Large intestine (tissue), 3 donors: ENCODE data around the gene SYT3. TPM values are rescaled to one million over a fixed set of nuclear protein-coding genes. Genes with fewer than 3 reads are reported as not detected.
A peak's percentile ranks its signal among the peaks of the same experiment; 100 is the strongest.

Source experiments
- DNase-seq, 2 donors: peaks; one replicate each; pipeline versions ENCODE4 v3.0.0 to v3.0.0-alpha.2; 2013
- H3K27ac ChIP-seq: one replicate; pipeline ENCODE4 v1.5.1; 2013; ENCODE audit warnings: low read length
- H3K27me3 ChIP-seq: 2 replicates; pipeline ENCODE4 v1.6.1; 2013; ENCODE audit warnings: low read length; ENCODE audit not compliant: control insufficient read depth, insufficient read depth
- H3K36me3 ChIP-seq: 2 replicates; pipeline ENCODE4 v1.6.1; 2013; ENCODE audit warnings: low read length; ENCODE audit not compliant: control insufficient read depth, insufficient read depth
- H3K4me1 ChIP-seq: one replicate; pipeline ENCODE4 v1.6.1; 2013; ENCODE audit warnings: low read length; ENCODE audit not compliant: control insufficient read depth, insufficient read depth
- H3K4me3 ChIP-seq: one replicate; pipeline ENCODE4 v1.5.1; 2013; ENCODE audit warnings: low read length
- H3K9me3 ChIP-seq: one replicate; pipeline ENCODE4 v1.6.1; 2013; ENCODE audit warnings: mild to moderate bottlenecking, low read depth, low read length, moderate library complexity; ENCODE audit not compliant: control insufficient read depth
- WGBS: methylation state at CpG from one replicate; pipeline ENCODE4 v1.1.5; 2013; ENCODE audit warnings: low lambda C conversion rate; ENCODE audit not compliant: insufficient coverage; 5-methylcytosine and 5-hydroxymethylcytosine counted together
- polyA plus RNA-seq: library from polyadenylated mRNA; unstranded; fragments of 120-200 nt; gene quantifications from one replicate; pipeline ENCODE4 v1.2.1, GENCODE V29; 2013

The SYT3 gene
- polyA plus RNA-seq, 1 donor, result 0.93 TPM

GRCh38 chr19:50661766-50662650, 22.3 kb upstream of the SYT3 start:
- WGBS, result 40% methylated on average over 3 of the region's 49 CpGs
- H3K27ac ChIP-seq, result no peak overlapping the region
- H3K36me3 ChIP-seq, result no peaks in the 10 kb centered on the region
- peaks cover 84% of the 10 kb centered on the region for H3K27me3 ChIP-seq
- H3K4me3 ChIP-seq, result no peak overlapping the region
- no peak for DNase-seq
- H3K4me1 ChIP-seq, result peaks cover 6% of the 10 kb centered on the region
- peaks cover 16% of the 10 kb centered on the region for H3K9me3 ChIP-seq

GRCh38 chr19:50661023-50661422, 21.3 kb upstream of the SYT3 start:
- Histone ChIP-seq H3K9me3 (peaks cover 7% of the 10 kb centered on the region), H3K27me3 (peaks cover 79% of the 10 kb centered on the region), H3K4me3 (no peak overlapping the region), H3K4me1 (peaks cover 6% of the 10 kb centered on the region), H3K27ac (no peak overlapping the region), H3K36me3 (no peaks in the 10 kb centered on the region)
- DNase-seq, result no peak
- 96% methylated on average over 4 of the region's 10 CpGs for WGBS

DNA sequence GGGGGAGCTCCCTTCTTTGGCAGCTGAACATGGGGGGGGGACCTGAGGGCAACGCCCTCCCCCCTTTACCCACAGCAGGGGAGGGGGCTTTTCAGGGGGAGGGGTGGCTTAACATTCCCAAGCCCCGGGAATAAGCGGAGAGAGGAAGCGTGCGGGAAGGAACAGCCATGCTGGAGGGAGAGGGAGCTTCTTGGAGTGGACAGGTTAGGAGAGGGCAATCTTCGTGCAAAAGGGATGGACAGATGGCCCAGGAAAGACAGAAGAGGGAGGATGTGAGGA, 20.3 kb upstream of the SYT3 start:
- Histone ChIP-seq H3K36me3 (no peaks in the 10 kb centered on the region), H3K4me1 (peaks cover 6% of the 10 kb centered on the region), H3K4me3 (no peak overlapping the region), H3K9me3 (peaks cover 6% of the 10 kb centered on the region), H3K27me3 (peaks cover 74% of the 10 kb centered on the region), H3K27ac (no peak overlapping the region)
- no peak for DNase-seq
- WGBS, result 52% methylated on average over 3 of the region's 6 CpGs

- H3K36me3 ChIP-seq, result no peaks in the 10 kb centered on the region
- no peak overlapping the region for H3K27ac ChIP-seq
- H3K4me1 ChIP-seq, result peaks cover 6% of the 10 kb centered on the region
- H3K4me3 ChIP-seq, result no peak overlapping the region
- peaks cover 70% of the 10 kb centered on the region for H3K27me3 ChIP-seq
- no peak for DNase-seq
- H3K9me3 ChIP-seq, result peaks cover 6% of the 10 kb centered on the region
- 0% methylated on average over 1 of the region's 37 CpGs for WGBS
Observed at GRCh38 chr19:50659318-50660087, 19.8 kb upstream of the SYT3 start.

- no CpG with 5 or more reads among the region's 67 CpGs for WGBS
- Histone ChIP-seq H3K27me3 (peaks cover 63% of the 10 kb centered on the region), H3K4me3 (peak overlapping the region; percentile 26), H3K36me3 (no peaks in the 10 kb centered on the region), H3K27ac (peak overlapping the region; percentile 61), H3K4me1 (peaks cover 6% of the 10 kb centered on the region), H3K9me3 (peaks cover 6% of the 10 kb centered on the region)
- DNase-seq, result peak; percentile 52 to 60
Observed at GRCh38 chr19:50658441-50659317, 19.0 kb upstream of the SYT3 start.

DNA sequence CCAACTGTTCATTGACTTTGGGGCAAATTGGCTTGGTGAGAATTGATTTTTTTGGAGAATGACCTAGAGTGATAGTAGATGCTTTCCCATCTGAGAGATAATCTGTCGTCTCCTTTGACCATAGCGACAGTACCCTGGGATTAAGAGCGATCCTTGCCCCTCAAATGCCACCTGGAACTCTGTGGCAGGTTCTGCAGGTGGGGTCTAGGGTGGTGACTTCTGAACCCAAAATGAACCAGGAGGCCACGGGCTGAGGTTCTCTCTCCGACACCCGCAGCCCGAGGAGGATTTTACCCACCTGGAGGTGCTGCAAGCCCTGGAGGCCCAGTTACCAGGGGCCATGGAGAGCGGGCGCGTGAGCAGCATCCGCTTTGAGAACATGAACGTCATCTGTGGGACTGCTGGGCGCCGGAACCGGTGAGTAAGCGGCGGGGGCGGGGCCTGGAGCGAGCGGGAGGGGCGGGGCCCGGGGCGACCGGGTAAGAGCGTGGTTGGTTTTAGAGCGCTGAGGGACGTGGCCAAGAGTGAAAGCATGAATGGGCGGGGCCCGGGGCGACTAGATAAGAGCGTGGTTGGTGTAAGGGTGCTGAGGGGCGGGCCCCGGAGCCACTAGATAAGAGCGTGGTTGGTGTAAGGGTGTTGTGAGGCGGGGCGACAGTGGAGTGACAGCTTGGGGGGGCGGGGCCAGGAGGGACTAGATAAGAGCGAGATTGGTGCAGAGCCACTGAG, 18.2 kb upstream of the SYT3 start:
- H3K4me1 ChIP-seq, result peaks cover 6% of the 10 kb centered on the region
- H3K27me3 ChIP-seq, result peaks cover 57% of the 10 kb centered on the region
- peaks cover 6% of the 10 kb centered on the region for H3K9me3 ChIP-seq
- peak overlapping the region; percentile 61 for H3K27ac ChIP-seq
- H3K36me3 ChIP-seq, result no peaks in the 10 kb centered on the region
- peak; percentile 78 to 80 for DNase-seq
- H3K4me3 ChIP-seq, result peak overlapping the region; percentile 31
- WGBS, result no CpG with 5 or more reads among the region's 38 CpGs

DNA sequence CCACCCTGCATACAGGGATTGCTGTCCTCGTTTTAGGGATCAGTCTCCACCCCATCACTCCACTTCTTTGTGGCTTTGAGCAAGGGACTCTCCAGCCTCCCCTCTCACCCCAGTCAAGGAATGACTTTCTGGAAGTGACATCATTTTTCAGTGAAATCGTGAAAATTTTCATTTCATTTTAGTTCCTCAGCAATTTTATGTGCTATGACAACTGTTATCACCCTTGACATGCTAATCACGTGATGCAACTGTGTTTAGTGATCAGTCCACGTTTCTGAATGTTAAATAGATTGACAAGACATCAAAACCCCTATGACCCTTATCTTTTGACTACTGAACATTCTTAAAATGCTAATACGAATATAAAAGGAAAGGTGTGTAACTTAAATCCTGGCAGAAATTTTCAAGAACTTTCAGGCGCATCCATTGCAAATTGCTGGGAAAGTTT, 17.6 kb upstream of the SYT3 start:
- Histone ChIP-seq H3K9me3 (peaks cover 6% of the 10 kb centered on the region), H3K27me3 (peaks cover 50% of the 10 kb centered on the region), H3K4me1 (peaks cover 6% of the 10 kb centered on the region), H3K27ac (no peak overlapping the region), H3K36me3 (no peaks in the 10 kb centered on the region), H3K4me3 (no peak overlapping the region)
- 71% methylated on average over 1 of the region's 6 CpGs for WGBS
- DNase-seq, result no peak

- Histone ChIP-seq H3K27ac (no peak overlapping the region), H3K4me3 (no peak overlapping the region), H3K4me1 (peaks cover 6% of the 10 kb centered on the region), H3K36me3 (no peaks in the 10 kb centered on the region), H3K27me3 (peaks cover 27% of the 10 kb centered on the region), H3K9me3 (peaks cover 6% of the 10 kb centered on the region)
- no peak for DNase-seq
Observed at GRCh38 chr19:50654882-50655281, 15.2 kb upstream of the SYT3 start.

DNA sequence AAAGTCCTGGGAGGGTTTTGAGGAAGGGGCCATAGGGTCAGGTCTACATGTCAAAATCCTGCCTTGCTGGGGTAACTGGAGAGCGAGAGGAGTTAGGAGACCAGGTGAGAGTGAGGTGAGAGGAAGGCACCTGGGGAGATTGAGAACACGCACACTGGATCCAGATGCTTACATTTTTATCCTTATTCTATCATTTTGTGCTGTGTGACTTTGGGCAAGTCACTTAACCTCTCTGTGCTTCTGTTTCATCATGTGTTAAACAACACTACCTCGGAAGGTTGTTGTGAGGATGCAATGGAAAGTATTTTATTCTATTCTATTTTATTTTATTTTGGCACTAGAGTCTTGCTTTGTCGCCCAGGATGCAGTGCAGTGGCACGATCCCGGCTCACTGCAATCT, 13.0 kb upstream of the SYT3 start:
- Histone ChIP-seq H3K4me1 (no peaks in the 10 kb centered on the region), H3K4me3 (no peak overlapping the region), H3K36me3 (no peaks in the 10 kb centered on the region), H3K27ac (no peak overlapping the region), H3K9me3 (no peaks in the 10 kb centered on the region), H3K27me3 (peaks cover 11% of the 10 kb centered on the region)
- 89% methylated on average over 5 of the region's 6 CpGs for WGBS
- DNase-seq, result no peak
